Measurements from ENCODE around the gene CERS2. TPM values are rescaled to one million over a fixed set of nuclear protein-coding genes. Genes with fewer than 3 reads are reported as not detected.
A peak's percentile ranks its signal among the peaks of the same experiment; 100 is the strongest.

Gene CERS2
- total and polyA plus RNA-seq, 2 experiments from 2014 or later, result 267 to 277 TPM

GRCh38 chr1:150997126-150997872 is 22.7 kb upstream of the CERS2 start:
- Histone ChIP-seq H3K4me1 (ENCODE audit: insufficient read depth) (no peaks in the 10 kb centered on the region), H3K36me3 (replicated peaks; ENCODE audit: insufficient read depth, low read depth) (no peaks in the 10 kb centered on the region), H3K79me2 (peaks cover 2% of the 10 kb centered on the region), H3K4me3 (no peak overlapping the region), H2AFZ (no peak overlapping the region), H3K27me3 (no peaks in the 10 kb centered on the region), H3K4me2 (no peak overlapping the region), H4K20me1 (ENCODE audit: insufficient read depth, poor library complexity, severe bottlenecking) (no peaks in the 10 kb centered on the region), H3K9me3 (ENCODE audit: low read depth) (no peaks in the 10 kb centered on the region), H3K9me2 (replicated peaks; ENCODE audit: insufficient read depth) (no peaks in the 10 kb centered on the region), H3K27ac (no peak overlapping the region)
- TF ChIP-seq EZH2 (IDR thresholded peaks at IDR 0.05; ENCODE audit: borderline replicate concordance) (no peak), EZH2phosphoT487 (IDR thresholded peaks at IDR 0.05; ENCODE audit: low read depth, severe bottlenecking, unreplicated experiment) (no peak)
- TF ChIP-seq, protein P1, sequence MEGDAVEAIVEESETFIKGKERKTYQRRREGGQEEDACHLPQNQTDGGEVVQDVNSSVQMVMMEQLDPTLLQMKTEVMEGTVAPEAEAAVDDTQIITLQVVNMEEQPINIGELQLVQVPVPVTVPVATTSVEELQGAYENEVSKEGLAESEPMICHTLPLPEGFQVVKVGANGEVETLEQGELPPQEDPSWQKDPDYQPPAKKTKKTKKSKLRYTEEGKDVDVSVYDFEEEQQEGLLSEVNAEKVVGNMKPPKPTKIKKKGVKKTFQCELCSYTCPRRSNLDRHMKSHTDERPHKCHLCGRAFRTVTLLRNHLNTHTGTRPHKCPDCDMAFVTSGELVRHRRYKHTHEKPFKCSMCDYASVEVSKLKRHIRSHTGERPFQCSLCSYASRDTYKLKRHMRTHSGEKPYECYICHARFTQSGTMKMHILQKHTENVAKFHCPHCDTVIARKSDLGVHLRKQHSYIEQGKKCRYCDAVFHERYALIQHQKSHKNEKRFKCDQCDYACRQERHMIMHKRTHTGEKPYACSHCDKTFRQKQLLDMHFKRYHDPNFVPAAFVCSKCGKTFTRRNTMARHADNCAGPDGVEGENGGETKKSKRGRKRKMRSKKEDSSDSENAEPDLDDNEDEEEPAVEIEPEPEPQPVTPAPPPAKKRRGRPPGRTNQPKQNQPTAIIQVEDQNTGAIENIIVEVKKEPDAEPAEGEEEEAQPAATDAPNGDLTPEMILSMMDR (IDR thresholded peaks at IDR 0.05; ENCODE audit: poor library complexity), result no peak
- WGBS (ENCODE audit: low lambda C conversion rate, missing lambda C conversion rate), result 96% methylated on average over 20 of the region's 20 CpGs
- no peak for DNase-seq (ENCODE audit: low spot score)

GRCh38 chr1:150995896-150996295 is 21.3 kb upstream of the CERS2 start:
- no peaks in the 10 kb centered on the region for H3K4me1 ChIP-seq (ENCODE audit: insufficient read depth)
- H3K27ac ChIP-seq, result no peak overlapping the region
- no peaks in the 10 kb centered on the region for H3K36me3 ChIP-seq (replicated peaks; ENCODE audit: insufficient read depth, low read depth)
- peak; percentile 45 for DNase-seq (ENCODE audit: low spot score)
- H3K4me2 ChIP-seq, result no peak overlapping the region
- 34% methylated on average over 9 of the region's 9 CpGs for WGBS (ENCODE audit: low lambda C conversion rate, missing lambda C conversion rate)
- no peaks in the 10 kb centered on the region for H3K79me2 ChIP-seq
- no peak for TF ChIP-seq EZH2phosphoT487 (IDR thresholded peaks at IDR 0.05; ENCODE audit: low read depth, severe bottlenecking, unreplicated experiment)
- TF ChIP-seq, protein P1 (IDR thresholded peaks at IDR 0.05; ENCODE audit: poor library complexity), result peak; percentile 88
- H4K20me1 ChIP-seq (ENCODE audit: insufficient read depth, poor library complexity, severe bottlenecking), result no peaks in the 10 kb centered on the region
- no peak overlapping the region for H2AFZ ChIP-seq
- no peaks in the 10 kb centered on the region for H3K27me3 ChIP-seq
- no peaks in the 10 kb centered on the region for H3K9me2 ChIP-seq (replicated peaks; ENCODE audit: insufficient read depth)
- H3K4me3 ChIP-seq, result no peak overlapping the region
- no peaks in the 10 kb centered on the region for H3K9me3 ChIP-seq (ENCODE audit: low read depth)

- H3K4me3 ChIP-seq, result no peak overlapping the region
- no peaks in the 10 kb centered on the region for H4K20me1 ChIP-seq (ENCODE audit: insufficient read depth, poor library complexity, severe bottlenecking)
- H3K9me3 ChIP-seq (ENCODE audit: low read depth), result no peaks in the 10 kb centered on the region
- no peaks in the 10 kb centered on the region for H3K36me3 ChIP-seq (replicated peaks; ENCODE audit: insufficient read depth, low read depth)
- WGBS (ENCODE audit: low lambda C conversion rate, missing lambda C conversion rate), result 74% methylated on average over 4 of the region's 4 CpGs
- H3K79me2 ChIP-seq, result no peaks in the 10 kb centered on the region
- no peaks in the 10 kb centered on the region for H3K4me1 ChIP-seq (ENCODE audit: insufficient read depth)
- H3K27me3 ChIP-seq, result no peaks in the 10 kb centered on the region
- no peak overlapping the region for H3K4me2 ChIP-seq
- no peak for DNase-seq (ENCODE audit: low spot score)
- TF ChIP-seq EZH2phosphoT487 (IDR thresholded peaks at IDR 0.05; ENCODE audit: low read depth, severe bottlenecking, unreplicated experiment), result no peak
- no peak for TF ChIP-seq EZH2 (IDR thresholded peaks at IDR 0.05; ENCODE audit: borderline replicate concordance)
- TF ChIP-seq, protein P1 (IDR thresholded peaks at IDR 0.05; ENCODE audit: poor library complexity), result no peak
- no peak overlapping the region for H2AFZ ChIP-seq
- H3K9me2 ChIP-seq (replicated peaks; ENCODE audit: insufficient read depth), result no peaks in the 10 kb centered on the region
- no peak overlapping the region for H3K27ac ChIP-seq
These were observed 20.8 kb upstream of the CERS2 start for GRCh38 chr1:150995460-150995859.

All from hepatocyte (in vitro differentiated cells).